HG03196 (cell line): ENCODE data around the gene TBC1D22A.

Experiments
- ATAC-seq: cut with Tn5 transposase; IDR thresholded peaks from one replicate; pipeline ENCODE4 v1.9.1; 2021; ENCODE audit not compliant: unreplicated experiment

The TBC1D22A gene

GRCh38 chr22:46902436-46902835 lies 140.0 kb downstream of the TBC1D22A start:
- no peak for ATAC-seq

DNA sequence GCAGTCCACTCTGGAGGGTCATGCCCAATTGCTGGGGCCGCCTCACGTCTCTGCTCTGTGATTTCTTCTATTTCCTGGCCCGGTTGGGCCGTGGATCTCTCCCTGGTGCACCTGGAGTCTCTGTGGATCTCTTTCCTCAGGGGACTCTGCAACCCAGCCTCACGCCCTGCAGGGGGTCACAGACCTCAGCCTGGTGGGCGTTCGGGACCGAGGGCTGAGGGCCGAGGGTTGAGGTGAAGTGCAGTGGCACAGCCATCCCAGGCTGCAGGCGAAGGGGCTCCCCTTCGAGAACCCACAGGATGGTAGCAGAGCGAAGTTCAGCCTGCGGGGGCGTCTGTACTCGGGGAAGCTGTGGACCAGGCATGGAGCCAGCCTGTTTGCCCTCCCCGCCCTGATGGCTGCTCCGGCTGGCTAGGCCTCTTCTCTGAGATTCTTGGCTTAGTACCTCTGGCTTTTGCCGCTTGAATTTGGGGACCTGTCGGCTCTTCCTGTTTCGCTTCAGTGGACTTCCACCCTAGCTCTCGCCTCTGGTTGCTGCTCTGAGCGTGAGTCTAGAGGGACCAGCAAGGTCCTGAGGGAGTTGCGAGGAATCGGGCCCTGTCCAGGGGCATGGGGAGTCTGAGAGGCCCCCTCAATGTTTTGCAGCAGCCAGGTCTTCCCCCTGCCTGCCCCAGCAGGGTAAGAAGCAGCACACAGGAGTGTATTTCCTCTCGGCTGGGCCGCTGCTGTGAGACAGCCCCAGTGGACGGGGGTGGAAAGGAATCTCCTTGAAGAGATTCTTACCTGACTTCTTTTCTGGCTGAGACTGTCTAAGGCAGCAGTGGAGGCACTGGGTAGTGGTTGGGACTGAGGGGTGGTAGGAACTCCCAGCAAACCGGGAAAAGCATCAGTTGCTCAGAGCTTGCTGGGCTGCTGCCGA lies 140.8 kb downstream of the TBC1D22A start:
- no peak for ATAC-seq

- ATAC-seq, result no peak
Observed at GRCh38 chr22:46905415-46905814, 143.0 kb downstream of the TBC1D22A start.

- ATAC-seq, result no peak
Observed at GRCh38 chr22:46905834-46906233, 143.4 kb downstream of the TBC1D22A start.

GRCh38 chr22:46906326-46907045 lies 144.0 kb downstream of the TBC1D22A start:
- ATAC-seq, result no peak

- no peak for ATAC-seq
Observed at GRCh38 chr22:46907241-46908215, 145.1 kb downstream of the TBC1D22A start.

DNA sequence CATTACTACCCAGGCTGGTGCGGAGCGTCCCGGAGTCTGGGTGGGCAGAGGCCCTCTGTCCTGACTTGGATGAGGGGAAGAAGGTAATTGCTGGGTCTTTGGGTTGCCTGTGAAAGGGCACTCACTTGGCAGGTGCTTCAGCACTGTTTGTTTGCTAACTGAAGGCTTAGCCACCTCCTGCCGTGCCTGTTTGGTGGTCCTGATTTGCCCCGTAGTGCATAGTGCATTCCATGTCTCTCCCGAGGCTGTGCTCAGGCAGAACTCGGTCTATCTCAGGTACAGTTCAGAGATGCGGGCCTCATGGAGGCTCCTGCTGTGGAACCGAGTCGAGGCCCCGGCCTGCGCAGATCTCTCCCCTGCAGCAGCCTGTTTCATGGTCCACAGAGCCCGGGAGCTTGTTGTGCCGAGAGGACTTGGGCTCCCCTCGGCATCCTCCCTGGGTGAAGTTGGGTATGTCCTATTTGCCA lies 146.2 kb downstream of the TBC1D22A start:
- ATAC-seq, result no peak

DNA sequence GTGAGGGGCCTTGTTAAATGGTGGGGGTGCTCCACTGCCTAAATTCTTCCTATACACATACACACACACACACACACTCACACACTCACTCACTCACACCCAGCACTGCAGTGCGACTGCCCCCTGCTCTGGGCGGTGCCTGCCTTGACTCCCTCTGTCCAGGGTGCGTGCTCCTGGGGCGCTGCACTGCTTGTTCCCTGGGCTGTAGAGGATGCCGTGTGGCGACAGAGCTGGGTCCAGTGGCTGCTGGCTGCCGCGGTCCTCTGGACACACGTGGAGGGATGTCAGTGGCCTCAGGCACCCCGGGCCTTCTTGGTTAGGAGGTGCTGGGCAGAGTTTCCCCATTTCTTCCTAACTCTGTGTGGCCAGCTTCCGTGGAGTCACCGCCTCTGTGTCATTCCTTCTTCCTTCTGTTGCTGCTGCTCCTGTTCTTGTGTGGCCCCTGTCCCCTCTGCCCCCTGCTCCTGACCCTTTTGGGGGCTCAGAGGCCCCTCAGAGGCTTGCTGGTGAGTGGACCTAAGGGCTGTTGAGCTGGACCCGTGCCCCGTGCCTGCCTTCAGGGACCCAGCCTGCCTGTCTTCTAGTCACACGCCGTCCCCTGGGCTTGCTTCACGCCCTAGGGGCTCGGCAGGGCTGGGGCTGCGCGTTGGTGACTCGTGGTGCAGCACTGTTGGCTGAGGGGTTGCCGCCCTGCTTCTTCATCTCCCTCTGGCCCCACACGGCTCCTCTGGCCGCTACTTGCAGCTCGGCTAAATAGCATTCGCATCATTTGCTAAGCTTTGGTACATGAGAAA lies 147.0 kb downstream of the TBC1D22A start:
- no peak for ATAC-seq

DNA sequence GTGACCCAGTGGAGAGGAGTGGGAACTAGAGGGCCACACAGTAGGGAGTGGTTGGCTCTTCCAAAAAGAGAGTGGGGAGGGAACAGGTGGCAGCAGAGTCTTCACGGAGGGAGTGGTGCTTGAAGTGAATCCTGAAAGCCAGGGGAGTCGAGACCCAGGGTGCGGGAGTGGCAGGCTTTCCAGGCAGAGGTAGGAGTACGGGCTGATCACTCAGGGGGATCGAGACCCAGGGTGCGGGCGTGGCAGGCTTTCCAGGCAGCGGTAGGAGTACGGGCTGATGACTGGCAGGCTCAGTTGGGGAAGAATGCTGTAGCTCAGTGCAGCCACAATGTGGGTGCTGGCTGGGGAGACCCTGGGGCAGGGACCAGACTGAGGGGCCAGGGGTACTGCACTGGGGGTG lies 148.2 kb downstream of the TBC1D22A start:
- no peak for ATAC-seq

- no peak for ATAC-seq
Observed at GRCh38 chr22:46911346-46911745, 148.9 kb downstream of the TBC1D22A start.

GRCh38 chr22:46913351-46913750 lies 150.9 kb downstream of the TBC1D22A start:
- no peak for ATAC-seq

GRCh38 chr22:46914481-46914880 lies 152.0 kb downstream of the TBC1D22A start:
- no peak for ATAC-seq

DNA sequence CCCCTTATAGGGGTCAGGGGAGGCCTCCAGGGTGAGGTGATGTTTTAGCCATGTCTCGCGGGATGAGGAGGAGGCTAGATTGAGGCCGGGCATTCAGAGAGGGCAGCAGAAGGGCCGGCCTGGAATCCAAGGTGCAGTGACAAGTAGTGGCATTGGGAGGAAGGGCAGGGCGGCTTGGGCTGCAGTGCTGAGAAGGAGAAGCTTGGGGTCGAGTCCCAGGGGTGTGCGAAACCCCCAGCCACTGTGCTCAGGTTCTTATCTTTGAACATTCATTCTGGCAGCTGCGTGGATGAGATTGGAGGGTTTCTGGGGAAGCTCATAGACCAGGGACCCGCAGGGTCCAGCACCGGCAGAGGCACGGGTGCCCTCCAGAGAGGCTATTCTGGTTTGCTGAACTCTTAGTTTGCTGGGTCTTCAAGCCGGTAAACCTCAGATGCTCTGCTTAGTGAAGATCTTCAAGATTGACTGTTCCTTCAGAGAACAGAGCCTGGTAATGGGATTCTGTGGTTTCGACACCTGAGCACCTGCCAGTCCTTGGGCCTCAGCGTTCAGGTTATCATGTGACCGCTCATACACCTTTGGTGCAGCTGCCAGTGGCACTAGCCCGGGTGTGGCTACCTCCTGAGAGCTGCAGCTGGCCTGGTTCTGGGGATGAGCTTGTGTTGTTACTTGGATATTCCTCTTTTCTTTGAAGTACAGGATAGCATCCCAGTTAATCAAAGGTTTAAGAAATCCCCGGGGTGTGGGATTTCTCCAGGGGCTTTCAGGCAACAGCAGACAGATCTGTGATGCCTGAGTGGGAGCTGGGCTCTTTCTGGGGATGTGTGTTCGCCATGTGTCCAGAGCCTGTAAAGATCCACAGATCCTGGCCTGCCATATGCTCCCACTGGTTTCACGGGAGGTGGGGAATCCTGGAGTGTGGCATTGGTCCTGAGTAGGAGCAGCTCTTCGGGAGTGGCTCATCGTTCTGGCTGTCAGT lies 152.8 kb downstream of the TBC1D22A start:
- ATAC-seq, result no peak

DNA sequence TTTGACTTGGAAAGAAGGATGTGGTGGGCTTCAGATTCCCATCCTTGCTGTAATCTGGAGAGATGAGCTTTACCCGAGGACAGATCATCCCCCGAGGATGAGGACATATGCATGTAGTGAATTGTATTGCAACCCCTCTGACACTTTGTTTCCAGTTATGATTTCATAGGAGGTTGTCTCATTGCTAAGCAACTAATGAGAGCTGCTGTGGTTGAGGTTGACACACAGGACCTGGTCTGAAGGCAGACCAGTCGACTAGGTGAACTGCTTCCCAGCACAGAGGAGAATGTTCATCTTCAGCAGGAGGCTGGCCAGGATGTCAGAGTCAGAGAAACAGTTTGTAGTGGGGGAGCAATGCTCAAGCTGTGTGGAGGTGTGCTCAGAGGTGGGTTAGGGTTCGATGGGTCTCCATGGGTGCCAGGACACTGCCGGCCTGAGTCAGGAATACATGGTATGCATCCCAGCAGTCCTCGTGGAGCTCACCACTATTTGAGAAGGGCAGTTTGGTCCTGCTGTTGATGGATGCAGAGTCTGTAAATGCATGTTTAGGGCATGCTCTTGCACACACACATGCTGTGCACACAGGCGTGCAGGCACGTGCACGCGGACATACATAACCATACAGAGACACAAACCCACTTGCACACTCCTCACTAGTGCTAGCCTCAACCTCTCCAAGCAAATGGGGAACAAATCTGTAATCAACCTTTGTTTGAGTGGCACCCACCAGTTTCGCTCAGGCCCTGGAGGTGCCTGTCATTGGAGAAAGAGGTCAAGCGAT lies 153.7 kb downstream of the TBC1D22A start:
- no peak for ATAC-seq

DNA sequence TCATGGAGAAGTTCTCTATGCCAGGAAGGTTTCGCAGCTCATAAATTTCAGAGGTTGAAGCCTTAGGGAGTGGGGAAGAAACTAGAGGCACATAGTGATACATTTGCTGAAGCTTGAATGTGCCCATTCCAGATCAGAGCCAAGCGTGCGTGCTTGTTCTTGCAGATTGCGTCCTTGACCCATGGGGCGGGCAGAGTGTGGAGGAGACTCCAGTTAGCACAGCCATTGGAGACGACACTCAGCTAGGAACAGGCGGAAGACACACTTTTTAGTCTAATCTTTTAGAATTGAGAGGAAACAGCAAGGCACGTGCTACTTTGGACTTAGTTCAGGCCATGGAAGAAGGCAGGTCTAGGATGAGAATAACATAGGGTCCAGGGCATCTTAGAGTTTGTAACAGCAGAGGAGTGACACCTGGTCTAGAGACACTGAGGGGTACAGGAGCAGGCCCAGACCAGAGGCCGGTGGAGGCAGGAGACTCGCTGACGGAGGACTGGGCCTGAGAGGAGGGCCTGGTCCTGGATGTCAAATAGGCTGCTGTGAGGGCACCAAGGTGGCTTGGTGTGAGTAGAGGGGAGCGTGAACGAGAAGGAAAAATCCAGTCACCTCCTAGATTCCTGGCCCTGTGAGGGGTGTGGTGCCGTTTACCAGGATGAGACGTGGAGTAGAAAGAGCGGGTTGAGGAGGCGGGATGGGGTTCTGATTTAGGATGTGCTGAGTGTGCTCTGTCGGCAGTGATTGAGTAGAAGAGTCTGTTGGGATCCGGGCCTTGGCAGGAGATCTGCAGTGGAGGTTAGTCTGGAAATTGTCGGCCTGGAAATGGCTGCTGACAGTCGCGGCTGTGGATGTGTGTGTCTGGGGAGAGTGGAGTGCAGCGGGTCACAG lies 154.7 kb downstream of the TBC1D22A start:
- ATAC-seq, result no peak

DNA sequence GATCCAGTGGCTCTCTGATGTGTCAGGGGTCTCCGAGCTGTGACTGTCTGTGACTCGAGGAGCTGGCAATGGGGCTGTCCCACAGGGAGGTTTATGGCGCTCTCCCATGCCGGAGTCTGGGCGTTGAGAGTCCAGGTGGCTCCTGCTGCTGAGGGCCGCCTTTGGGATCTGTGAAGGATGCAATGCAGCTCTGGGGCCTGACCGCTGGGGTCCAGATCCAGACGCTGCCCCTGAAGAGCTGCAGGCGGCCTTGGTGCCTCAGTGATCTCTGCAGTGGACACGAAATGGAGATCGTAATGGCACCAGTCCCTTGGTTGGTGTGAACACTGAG lies 155.3 kb downstream of the TBC1D22A start:
- no peak for ATAC-seq

GRCh38 chr22:46918197-46918596 lies 155.7 kb downstream of the TBC1D22A start:
- no peak for ATAC-seq
